Smooth muscle cell (in vitro differentiated cells): ENCODE results near the gene HES7. TPM values are rescaled to one million over a fixed set of nuclear protein-coding genes. Genes with fewer than 3 reads are reported as not detected.
A peak's percentile ranks its signal among the peaks of the same experiment; 100 is the strongest.

ENCODE experiments used
- DNase-seq: peaks from one replicate; lab custom pipeline; 2025; ENCODE audit not compliant: unreplicated experiment; lab: John Stamatoyannopoulos, UW
- H2AFZ ChIP-seq: fragments of 200-600 bp; sonication (generic); 2 replicates; pipeline ENCODE4 v1.6.0; 2016; ENCODE audit warnings: antibody characterized with exemption, low read depth, mild to moderate bottlenecking
- H3F3A ChIP-seq: fragments of 200-600 bp; sonication (generic); 2 replicates; pipeline ENCODE4 v1.6.0; 2017; ENCODE audit warnings: antibody characterized with exemption, low read depth
- H3K27ac ChIP-seq: fragments of 200-600 bp; sonication (generic); 2 replicates; pipeline ENCODE4 v1.5.1; 2016; ENCODE audit warnings: low read depth, mild to moderate bottlenecking
- H3K27me3 ChIP-seq: fragments of 200-600 bp; sonication (generic); 2 replicates; pipeline ENCODE4 v1.6.1; 2016; ENCODE audit warnings: low read depth, mild to moderate bottlenecking
- H3K36me3 ChIP-seq: fragments of 200-600 bp; sonication (generic); 2 replicates; pipeline ENCODE4 v1.5.1; 2016; ENCODE audit warnings: low read depth
- H3K4me1 ChIP-seq: fragments of 200-600 bp; sonication (generic); 2 replicates; pipeline ENCODE4 v1.5.1; 2016; ENCODE audit warnings: low read depth
- H3K4me2 ChIP-seq: fragments of 200-600 bp; sonication (generic); 2 replicates; pipeline ENCODE4 v1.6.0; 2016; ENCODE audit warnings: mild to moderate bottlenecking
- H3K4me3 ChIP-seq: fragments of 200-600 bp; sonication (generic); 2 replicates; pipeline ENCODE4 v1.5.1; 2016; ENCODE audit warnings: mild to moderate bottlenecking
- H3K79me2 ChIP-seq: fragments of 200-600 bp; sonication (generic); 2 replicates; pipeline ENCODE4 v1.6.0; 2016; ENCODE audit warnings: low read depth, mild to moderate bottlenecking
- H3K9ac ChIP-seq: fragments of 200-600 bp; sonication (generic); 2 replicates; pipeline ENCODE4 v1.6.0; 2016; ENCODE audit warnings: low read depth
- H3K9me3 ChIP-seq: fragments of 200-600 bp; sonication (generic); replicated peaks from 2 replicates; pipeline ENCODE4 v1.5.1; 2016; ENCODE audit warnings: low read depth
- H4K20me1 ChIP-seq: fragments of 200-600 bp; sonication (generic); 2 replicates; pipeline ENCODE4 v1.6.0; 2016; ENCODE audit warnings: low read depth
- CTCF ChIP-seq: fragments of 200-600 bp; sonication (generic); IDR thresholded peaks from 2 replicates; pipeline ENCODE4 v1.5.1; 2017; ENCODE audit warnings: borderline replicate concordance, mild to moderate bottlenecking, antibody characterized with exemption; ENCODE audit not compliant: insufficient read depth, poor library complexity, severe bottlenecking
- WGBS: methylation state at CpG from one replicate; pipeline ENCODE4 v1.1.7; 2016; ENCODE audit warnings: low lambda C conversion rate; 5-methylcytosine and 5-hydroxymethylcytosine counted together
- polyA plus RNA-seq: library from polyadenylated mRNA; unstranded; fragments of >200 nt; fragmentation: Nextera tagmentation; extraction: Ambion mirVana; gene quantifications from 2 replicates; pipeline ENCODE4 v1.2.1, GENCODE V29; 2016
- total RNA-seq: library from RNA; depleted of rRNA; stranded (reverse); fragments of >200 nt; gene quantifications from 2 replicates; pipeline ENCODE4 v1.2.3, GENCODE V29; 2014

The HES7 gene
- total and polyA plus RNA-seq, 2 experiments from 2014 or later = not detected

- Histone ChIP-seq H3K79me2 (peaks cover 17% of the 10 kb centered on the region), H3K27me3 (no peaks in the 10 kb centered on the region), H3F3A (peaks cover 5% of the 10 kb centered on the region), H3K36me3 (no peaks in the 10 kb centered on the region), H4K20me1 (peaks cover 23% of the 10 kb centered on the region), H3K4me2 (no peak overlapping the region), H3K9me3 (no peaks in the 10 kb centered on the region), H3K27ac (peak overlapping the region; percentile 53), H3K4me3 (no peak overlapping the region), H3K4me1 (peaks cover 15% of the 10 kb centered on the region), H3K9ac (no peak overlapping the region), H2AFZ (no peak overlapping the region)
- 58% methylated on average over 20 of the region's 20 CpGs for WGBS
- TF ChIP-seq CTCF = peak; percentile 84
- DNase-seq = peak; percentile 79
Observed at GRCh38 chr17:8158267-8159031, 34.5 kb upstream of the HES7 start.

GRCh38 chr17:8156246-8156992, 32.5 kb upstream of the HES7 start:
- DNase-seq = peak; percentile 98
- Histone ChIP-seq H3K4me2 (peak overlapping the region; percentile 93), H2AFZ (no peak overlapping the region), H3F3A (peaks cover 15% of the 10 kb centered on the region), H3K4me1 (peaks cover 17% of the 10 kb centered on the region), H3K27me3 (no peaks in the 10 kb centered on the region), H3K4me3 (peak overlapping the region; percentile 70), H3K79me2 (peaks cover under 1% of the 10 kb centered on the region), H3K27ac (peak overlapping the region; percentile 99), H4K20me1 (peaks cover 33% of the 10 kb centered on the region), H3K36me3 (no peaks in the 10 kb centered on the region), H3K9ac (peak overlapping the region; percentile 94), H3K9me3 (no peaks in the 10 kb centered on the region)
- TF ChIP-seq CTCF = no peak
- under 1% methylated on average over 58 of the region's 59 CpGs for WGBS

GRCh38 chr17:8155996-8156245, 32.0 kb upstream of the HES7 start:
- Histone ChIP-seq H3K4me3 (peak overlapping the region; percentile 70), H3K27me3 (no peaks in the 10 kb centered on the region), H3K9ac (peak overlapping the region; percentile 94), H3F3A (peaks cover 11% of the 10 kb centered on the region), H3K9me3 (no peaks in the 10 kb centered on the region), H2AFZ (no peak overlapping the region), H3K27ac (peak overlapping the region; percentile 99), H4K20me1 (peaks cover 38% of the 10 kb centered on the region), H3K79me2 (no peaks in the 10 kb centered on the region), H3K36me3 (no peaks in the 10 kb centered on the region), H3K4me2 (peak overlapping the region; percentile 93), H3K4me1 (peaks cover 17% of the 10 kb centered on the region)
- DNase-seq = no peak
- WGBS = 3% methylated on average over 11 of the region's 11 CpGs
- TF ChIP-seq CTCF = no peak
